Measurements from ENCODE around the gene RBM5. TPM values are rescaled to one million over a fixed set of nuclear protein-coding genes. Genes with fewer than 3 reads are reported as not detected.

The RBM5 gene
- total RNA-seq, 1 experiment from 2014 or later, result 42.3 TPM

DNA sequence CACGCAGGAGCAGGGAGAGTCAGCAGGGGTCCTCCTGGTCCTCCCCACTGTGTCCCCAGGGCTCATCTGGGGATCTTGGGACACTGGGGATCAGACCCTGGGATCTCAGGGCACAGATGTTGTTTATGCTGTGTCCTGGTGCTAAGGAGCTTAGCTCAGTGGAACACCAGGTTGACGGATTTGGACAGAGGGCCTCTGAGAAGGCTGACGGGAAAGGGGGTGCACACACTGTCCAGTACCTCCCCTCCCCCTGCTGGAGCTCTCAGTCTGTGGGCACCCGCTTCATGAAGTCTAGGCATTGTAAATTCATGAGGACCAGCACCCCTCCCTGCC, 44.5 kb downstream of the RBM5 start:
- no peak for DNase-seq (ENCODE audit: low read depth)
- in situ Hi-C loops (cut with HindIII; ENCODE audit: low pct_unique_long_range_greater_than_20kb, low sequenced_read_pairs), result no loop called here

DNA sequence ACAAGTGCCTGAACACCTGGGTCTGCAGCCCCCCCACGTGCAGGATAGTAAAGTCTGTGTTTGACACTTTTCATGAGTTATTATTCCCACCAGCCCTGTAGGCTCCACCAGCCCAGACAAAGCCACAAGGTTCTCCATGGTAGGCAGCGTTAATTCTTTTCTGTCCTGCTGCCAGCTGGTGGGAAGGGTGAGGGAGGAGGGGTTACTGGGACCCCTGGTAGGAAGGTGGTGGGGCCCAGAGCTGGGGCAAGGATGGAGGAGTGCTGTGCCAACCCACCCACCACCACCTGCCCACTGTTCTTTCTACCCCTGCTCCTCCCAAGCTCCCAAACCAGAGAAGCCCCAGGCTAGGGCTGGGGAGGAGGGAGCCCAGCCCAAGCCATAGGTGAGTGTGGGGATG, 45.6 kb downstream of the RBM5 start:
- no peak for DNase-seq (ENCODE audit: low read depth)
- in situ Hi-C loops (cut with HindIII; ENCODE audit: low pct_unique_long_range_greater_than_20kb, low sequenced_read_pairs), result no loop called here

DNA sequence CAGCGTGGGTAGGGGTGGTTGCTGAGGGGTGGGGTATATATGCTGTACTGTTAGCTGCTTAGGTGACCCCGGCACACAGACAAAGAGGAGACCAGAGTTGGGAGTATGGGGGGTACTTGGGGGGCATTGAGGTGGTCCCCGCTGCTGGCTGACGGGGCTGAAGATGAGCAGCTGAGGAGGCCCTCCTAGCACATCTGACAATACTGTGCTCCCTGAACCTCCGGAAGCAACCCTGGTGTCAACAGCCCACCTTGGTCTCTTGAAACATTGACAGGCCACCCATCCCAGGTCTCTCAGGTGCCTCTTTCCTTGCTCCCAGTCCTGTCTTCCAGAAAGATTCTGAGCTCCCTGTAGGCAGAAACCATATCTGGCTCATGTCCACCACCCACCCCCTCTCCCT, 47.2 kb downstream of the RBM5 start:
- no peak for DNase-seq (ENCODE audit: low read depth)
- in situ Hi-C loops (cut with HindIII; ENCODE audit: low pct_unique_long_range_greater_than_20kb, low sequenced_read_pairs), result no loop called here

DNA sequence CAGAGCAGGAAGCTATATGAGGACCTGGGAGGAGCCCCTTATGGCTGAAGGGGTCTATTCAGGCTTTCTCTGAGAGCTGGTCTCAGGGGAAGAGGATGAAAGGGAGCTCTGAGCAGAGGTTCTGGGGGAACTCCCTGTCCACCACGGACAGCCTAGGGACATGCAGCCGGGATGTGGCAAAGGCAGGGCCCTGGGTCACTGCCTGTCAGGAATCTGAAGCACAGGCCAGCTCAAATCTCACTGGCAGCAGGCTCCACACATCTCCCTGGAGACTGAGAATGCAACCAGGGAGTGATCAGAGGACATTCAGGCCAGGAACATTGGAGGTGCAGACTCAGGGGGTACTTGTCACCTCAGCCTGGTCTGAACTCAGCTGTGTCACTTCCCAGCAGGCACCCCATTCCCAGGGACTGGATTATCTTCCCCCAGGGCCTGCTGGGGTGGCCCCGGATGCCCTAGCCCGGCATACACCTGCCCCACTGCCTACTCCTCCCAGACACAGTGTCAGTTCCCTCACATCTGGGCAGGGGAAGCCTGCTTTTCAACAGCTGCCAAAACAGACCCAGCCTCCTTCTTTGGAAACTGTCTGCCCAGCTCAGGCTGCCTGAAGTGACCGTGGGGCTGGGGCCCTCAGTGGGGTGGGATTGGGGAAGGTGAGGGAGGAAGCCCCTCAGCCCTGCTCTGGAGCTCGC, 48.1 kb downstream of the RBM5 start:
- in situ Hi-C loops (cut with HindIII; ENCODE audit: low pct_unique_long_range_greater_than_20kb, low sequenced_read_pairs), result no loop called here

DNA sequence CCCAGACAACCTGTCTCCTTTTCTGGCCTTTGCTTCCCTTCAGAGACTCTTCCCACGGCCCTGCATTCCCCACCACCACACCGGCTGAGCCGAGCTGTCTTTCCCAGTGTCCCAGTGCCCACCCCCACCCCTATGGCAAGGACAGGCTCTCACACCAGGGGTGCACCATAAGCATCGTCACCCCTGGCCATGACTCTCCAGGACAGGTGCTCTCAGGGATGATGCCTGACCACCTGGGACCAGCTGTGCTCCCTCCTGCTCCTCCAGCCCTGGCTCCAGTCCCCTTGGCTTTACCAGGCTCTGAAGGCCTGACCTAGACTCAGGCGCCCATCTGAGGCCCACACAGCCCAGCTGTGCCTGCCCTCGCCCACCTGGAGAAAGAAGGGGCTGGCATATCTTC, 48.8 kb downstream of the RBM5 start:
- in situ Hi-C loops (cut with HindIII; ENCODE audit: low pct_unique_long_range_greater_than_20kb, low sequenced_read_pairs), result no loop called here
- DNase-seq (ENCODE audit: low read depth), result no peak

More for the DNA sequence above, 48.1 kb downstream of the RBM5 start:
- DNase-seq (ENCODE audit: low read depth), result peak; percentile 28

- DNase-seq (ENCODE audit: low read depth), result no peak
- in situ Hi-C loops (cut with HindIII; ENCODE audit: low pct_unique_long_range_greater_than_20kb, low sequenced_read_pairs), result no loop called here
These were observed 49.8 kb downstream of the RBM5 start for GRCh38 chr3:50138266-50139200.

DNA sequence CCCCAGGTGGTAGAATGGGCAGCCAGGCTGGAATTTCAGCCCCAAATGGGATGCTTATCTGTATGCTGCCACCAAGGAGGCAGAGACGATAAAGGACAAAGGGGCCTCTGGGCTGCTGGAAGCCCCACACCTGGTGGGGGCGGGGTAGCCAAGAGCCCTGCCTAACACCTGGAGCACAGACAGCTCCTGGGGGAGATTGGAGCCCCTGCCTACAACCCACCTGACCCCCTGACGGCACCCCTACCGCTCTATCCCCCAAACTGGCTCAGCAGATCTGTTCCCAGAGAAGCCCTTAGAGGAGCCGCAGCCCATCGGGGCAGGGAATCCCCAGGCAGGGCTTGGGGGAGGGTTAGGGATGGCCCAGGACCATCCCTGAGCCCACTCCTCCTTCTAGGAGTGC, 50.6 kb downstream of the RBM5 start:
- DNase-seq (ENCODE audit: low read depth), result no peak
- in situ Hi-C loops (cut with HindIII; ENCODE audit: low pct_unique_long_range_greater_than_20kb, low sequenced_read_pairs), result no loop called here

GRCh38 chr3:50139718-50140423, 51.2 kb downstream of the RBM5 start:
- in situ Hi-C loops (cut with HindIII; ENCODE audit: low pct_unique_long_range_greater_than_20kb, low sequenced_read_pairs), result no loop called here
- no peak for DNase-seq (ENCODE audit: low read depth)

GRCh38 chr3:50140990-50141389, 52.3 kb downstream of the RBM5 start:
- in situ Hi-C loops (cut with HindIII; ENCODE audit: low pct_unique_long_range_greater_than_20kb, low sequenced_read_pairs), result no loop called here
- no peak for DNase-seq (ENCODE audit: low read depth)

DNA sequence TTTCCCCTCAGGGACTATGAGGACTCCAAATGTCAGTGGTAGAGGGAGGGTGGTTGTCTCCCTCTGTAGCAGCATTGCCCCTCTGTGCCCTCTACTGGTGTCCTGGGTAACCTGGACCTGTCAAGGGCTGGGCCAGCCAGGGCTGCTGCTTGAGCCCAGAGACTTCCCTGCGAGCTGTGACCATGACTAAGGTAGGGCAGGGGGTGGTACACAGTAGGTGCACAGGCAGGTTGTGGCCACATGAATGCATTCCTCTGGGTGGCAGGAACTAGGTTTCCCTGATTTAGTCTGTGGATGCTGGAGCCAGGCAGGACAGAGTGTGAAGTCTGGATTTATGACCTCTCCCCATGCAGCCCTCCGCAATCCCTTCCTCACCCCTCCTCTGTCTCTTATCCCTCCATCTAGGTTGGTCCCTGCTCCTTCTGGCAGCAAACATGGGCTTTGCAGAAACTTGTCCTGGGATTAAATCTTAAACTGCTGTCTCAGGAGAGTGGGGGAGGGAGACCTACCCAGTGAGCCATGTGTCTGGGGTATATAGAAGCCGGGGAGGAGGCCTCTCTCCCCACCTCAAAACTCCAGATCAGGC, 57.7 kb downstream of the RBM5 start:
- in situ Hi-C loops (cut with HindIII; ENCODE audit: low pct_unique_long_range_greater_than_20kb, low sequenced_read_pairs), result no loop called here
- DNase-seq (ENCODE audit: low read depth), result no peak

DNA sequence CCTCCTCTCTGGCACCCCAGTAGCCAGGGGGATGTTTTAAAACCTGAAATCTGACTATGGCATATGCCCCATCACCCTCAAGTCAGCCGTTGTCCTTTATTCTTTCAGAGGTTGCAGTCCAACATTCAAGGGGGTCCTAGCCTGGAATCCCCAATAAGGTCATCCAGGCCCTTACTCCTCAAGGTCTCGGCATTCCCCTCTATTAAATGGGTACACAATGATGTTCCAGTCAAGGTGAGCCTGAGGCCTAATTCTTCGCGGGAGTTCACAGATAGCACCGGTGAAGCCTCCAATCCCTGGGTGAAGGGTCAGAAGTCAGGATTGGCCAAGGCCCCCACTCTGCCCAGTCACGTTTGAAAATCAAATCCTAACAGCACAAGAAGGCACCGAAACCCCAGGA, 58.3 kb downstream of the RBM5 start:
- in situ Hi-C loops (cut with HindIII; ENCODE audit: low pct_unique_long_range_greater_than_20kb, low sequenced_read_pairs), result no loop called here
- DNase-seq (ENCODE audit: low read depth), result no peak

DNA sequence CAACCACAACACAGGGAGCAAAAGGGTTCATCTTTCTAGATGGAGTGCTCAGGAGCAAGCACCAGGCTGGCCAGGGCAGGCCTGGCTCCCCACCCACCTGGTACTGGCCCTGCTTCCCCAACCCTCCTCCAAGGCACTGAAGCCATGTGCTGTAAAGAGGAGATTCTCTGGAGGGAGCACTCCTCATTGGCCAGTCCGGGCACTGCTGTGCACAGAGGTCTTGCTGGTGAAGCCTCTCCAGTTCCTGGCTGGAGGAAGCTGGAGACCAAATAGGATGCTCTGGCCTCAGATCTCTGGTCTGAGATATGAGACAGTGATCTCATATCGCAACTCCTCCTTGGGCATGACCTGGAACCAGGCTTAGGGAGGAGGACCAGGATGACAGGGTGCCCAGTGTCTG, 58.7 kb downstream of the RBM5 start:
- no peak for DNase-seq (ENCODE audit: low read depth)
- in situ Hi-C loops (cut with HindIII; ENCODE audit: low pct_unique_long_range_greater_than_20kb, low sequenced_read_pairs), result no loop called here

GRCh38 chr3:50147861-50148260, 59.1 kb downstream of the RBM5 start:
- no peak for DNase-seq (ENCODE audit: low read depth)
- in situ Hi-C loops (cut with HindIII; ENCODE audit: low pct_unique_long_range_greater_than_20kb, low sequenced_read_pairs), result no loop called here

DNA sequence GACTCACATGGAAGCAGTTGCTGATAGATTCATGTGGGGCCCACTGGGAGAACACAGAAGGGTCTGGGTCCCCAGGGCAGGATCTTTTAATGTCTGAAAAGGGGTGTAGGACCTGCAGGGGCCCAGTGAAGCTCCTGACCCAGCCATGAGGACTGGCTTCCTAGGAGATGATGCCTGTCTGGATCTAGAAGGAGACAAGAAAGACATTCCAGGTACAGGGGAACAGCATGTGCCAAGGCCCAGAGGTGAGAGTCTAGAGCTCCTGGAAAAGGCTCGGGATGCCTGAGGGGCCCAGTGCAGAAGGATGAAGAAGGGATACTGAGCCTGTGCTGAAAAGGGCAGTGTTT, 61.7 kb downstream of the RBM5 start:
- in situ Hi-C loops (cut with HindIII; ENCODE audit: low pct_unique_long_range_greater_than_20kb, low sequenced_read_pairs), result no loop called here
- no peak for DNase-seq (ENCODE audit: low read depth)

DNA sequence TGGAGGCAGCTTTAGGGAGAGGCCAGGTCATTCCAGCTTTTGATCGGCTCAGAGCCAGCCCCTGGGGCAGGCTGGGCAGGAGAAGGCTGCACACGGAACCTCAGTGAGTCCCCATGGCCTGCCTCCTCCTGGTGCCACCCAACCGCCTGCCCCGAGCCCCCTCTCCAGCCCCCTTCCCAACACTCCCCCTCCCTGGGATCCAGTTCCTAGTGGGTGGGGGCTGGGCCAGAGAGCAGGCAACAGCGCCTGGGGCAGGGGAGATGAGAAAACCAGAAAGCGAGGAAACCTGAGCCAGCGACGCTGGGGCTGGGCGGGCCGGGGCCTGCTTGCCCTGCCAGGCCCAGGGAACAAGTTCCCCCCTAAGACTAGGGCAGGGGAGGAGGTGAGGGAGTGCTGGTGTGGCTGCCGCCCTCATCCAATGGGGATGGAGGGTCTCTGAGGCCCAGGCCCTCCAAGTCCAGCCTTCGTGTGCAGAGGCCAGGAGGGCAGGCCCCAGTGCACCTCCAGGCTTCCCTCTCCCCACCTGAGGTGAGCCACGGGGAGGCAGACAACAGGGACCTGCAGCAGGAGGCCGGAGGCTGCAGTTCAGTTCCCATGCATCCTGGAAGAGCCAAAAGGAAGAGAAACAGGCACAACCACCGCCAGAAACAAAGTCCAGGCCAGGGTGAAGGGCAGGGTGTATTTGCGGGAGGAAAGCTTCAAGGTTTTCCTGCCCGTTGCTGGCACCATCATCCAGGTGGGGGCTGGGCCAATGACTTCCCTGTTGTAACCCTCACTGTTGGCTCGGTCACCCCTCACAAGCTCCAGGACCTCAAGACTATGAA, 62.4 kb downstream of the RBM5 start:
- in situ Hi-C loops (cut with HindIII; ENCODE audit: low pct_unique_long_range_greater_than_20kb, low sequenced_read_pairs), result no loop called here
- no peak for DNase-seq (ENCODE audit: low read depth)

GRCh38 chr3:50151728-50152127, 63.0 kb downstream of the RBM5 start:
- in situ Hi-C loops (cut with HindIII; ENCODE audit: low pct_unique_long_range_greater_than_20kb, low sequenced_read_pairs), result no loop called here
- no peak for DNase-seq (ENCODE audit: low read depth)

- in situ Hi-C loops (cut with HindIII; ENCODE audit: low pct_unique_long_range_greater_than_20kb, low sequenced_read_pairs), result no loop called here
These were observed 65.2 kb downstream of the RBM5 start for GRCh38 chr3:50153782-50154475.

GRCh38 chr3:50154476-50154839, 65.7 kb downstream of the RBM5 start:
- DNase-seq (ENCODE audit: low read depth), result no peak
- in situ Hi-C loops (cut with HindIII; ENCODE audit: low pct_unique_long_range_greater_than_20kb, low sequenced_read_pairs), result no loop called here

More at GRCh38 chr3:50153782-50154475, 65.2 kb downstream of the RBM5 start:
- DNase-seq (ENCODE audit: low read depth), result no peak

Data from Caki2 (cell line).